D341Med (cell line): ENCODE measurements around the gene KRTAP10-12.
"Not testable (repeated sequence)": the region's sequence is repeated elsewhere in the genome, so short reads cannot be mapped to it uniquely, and the experiment has no call there.

Experiments used
- DNase-seq: peaks from one replicate; pipeline ENCODE4 v3.0.0; 2012; ENCODE audit warnings: low spot score

KRTAP10-12 gene

GRCh38 chr21:44670642-44671432, 26.1 kb upstream of the KRTAP10-12 start:
- no peak for DNase-seq

GRCh38 chr21:44671911-44672310, 25.1 kb upstream of the KRTAP10-12 start:
- no peak for DNase-seq

DNA sequence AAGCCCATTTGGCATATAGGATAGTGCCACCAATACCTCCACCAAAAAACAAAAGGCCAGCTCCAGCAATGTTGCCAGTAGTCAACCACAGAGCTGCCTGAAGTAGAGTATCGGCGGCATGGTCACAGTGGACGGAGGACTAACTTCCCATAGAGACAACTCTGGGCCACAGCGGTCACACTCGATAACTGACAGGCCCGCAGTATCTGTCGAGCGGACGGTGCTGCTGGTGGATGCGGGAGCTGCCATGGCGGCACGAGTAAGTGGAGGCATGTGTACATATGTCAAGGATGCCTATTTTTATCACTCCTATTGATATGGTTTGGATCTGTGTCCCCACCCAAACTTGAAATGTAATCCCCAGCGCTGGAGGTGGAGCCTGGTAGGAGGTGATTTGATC, 19.1 kb upstream of the KRTAP10-12 start:
- DNase-seq: no peak

- no peak for DNase-seq
Observed at GRCh38 chr21:44681152-44681551, 15.8 kb upstream of the KRTAP10-12 start.

DNA sequence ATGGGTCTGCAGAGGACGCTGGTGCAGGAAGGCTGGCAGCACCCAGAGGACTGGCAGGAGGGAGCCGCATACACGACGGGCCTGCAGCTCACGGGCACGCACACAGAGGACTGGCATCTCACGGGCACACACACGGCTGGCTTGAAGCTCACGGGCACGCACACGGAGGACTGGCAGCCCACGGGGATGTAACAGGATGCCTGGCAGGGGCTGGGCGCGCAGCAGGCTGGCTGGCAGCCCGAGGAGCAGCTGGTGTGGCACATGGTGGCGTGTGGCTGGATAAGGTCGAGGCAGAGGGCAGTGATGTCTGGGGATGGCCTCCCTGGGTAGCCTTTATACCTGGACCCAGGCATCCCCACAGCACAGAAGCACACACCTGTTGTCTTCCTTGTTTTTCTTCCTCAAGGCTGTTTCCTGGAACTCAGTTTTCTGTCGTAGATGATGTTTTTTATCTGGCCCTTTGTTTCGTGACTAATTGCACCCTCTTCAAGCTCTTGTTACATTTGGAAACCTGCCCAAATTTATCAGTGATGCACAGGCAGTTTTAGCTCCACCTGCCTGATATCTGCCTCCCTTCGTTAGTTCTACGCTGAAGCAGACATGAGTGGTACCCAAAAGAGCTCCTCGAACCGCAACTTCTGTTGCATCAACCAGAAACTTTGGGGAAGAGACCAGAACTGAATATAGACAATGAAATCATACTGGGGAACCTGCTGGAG, 15.0 kb upstream of the KRTAP10-12 start, which contains the start of gene KRTAP12-1:
TSS of gene KRTAP12-1 (minus strand) at position 303 of the 719 bp plus-strand sequence. CDS start at position 263, 40 bp downstream.
- no peak for DNase-seq

DNA sequence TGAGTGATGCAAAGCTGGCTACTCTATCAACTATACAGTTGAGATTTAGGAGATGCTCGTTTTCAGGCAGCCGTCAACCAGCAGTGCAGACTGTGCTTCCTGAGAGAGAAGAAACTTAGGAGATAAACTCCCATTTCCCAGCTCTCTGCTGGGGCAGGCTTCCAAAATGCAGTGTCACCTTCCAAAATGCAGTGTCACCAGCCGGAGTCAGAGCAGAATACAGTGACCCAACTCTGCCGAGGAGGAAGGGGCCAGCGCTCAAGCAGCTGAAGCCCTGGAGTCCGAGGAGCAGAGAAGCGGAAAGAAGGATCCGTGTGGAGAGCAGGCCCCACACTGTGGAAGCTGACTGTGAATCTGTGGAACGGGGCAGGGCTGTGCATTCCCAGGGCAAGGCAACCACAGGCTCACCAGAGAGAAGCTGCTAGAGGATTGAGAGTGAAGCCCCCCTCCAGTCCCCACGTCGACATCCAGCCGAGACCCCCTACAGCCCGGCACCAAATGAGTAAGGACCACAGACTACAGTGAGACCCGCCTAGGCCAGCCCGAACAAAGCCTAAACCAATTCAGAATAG, 14.3 kb upstream of the KRTAP10-12 start:
- DNase-seq: peak; percentile 15

DNA sequence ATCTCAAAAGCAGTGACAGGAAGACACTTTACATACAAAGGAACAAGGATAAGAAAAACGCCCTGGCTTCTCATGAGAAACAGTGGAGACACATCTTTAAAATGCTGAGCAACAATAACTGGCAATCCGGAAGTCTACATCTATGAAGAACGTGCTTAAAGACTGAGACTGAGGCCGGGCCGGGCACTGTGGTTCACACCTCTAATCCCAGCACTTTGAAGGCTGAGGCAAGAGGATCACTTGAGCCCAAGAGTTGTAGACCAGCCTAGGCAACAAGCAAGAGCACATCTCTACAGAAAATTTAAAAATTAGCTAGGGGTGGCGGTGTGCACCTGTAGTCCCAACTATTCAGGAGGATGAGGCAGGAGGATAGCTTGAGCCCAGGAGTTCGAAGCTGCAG, 12.9 kb upstream of the KRTAP10-12 start:
- no peak for DNase-seq

- DNase-seq: no peak
Observed at GRCh38 chr21:44684483-44684882, 12.5 kb upstream of the KRTAP10-12 start.

GRCh38 chr21:44685050-44685449, 11.9 kb upstream of the KRTAP10-12 start:
- not testable (repeated sequence) for DNase-seq

DNA sequence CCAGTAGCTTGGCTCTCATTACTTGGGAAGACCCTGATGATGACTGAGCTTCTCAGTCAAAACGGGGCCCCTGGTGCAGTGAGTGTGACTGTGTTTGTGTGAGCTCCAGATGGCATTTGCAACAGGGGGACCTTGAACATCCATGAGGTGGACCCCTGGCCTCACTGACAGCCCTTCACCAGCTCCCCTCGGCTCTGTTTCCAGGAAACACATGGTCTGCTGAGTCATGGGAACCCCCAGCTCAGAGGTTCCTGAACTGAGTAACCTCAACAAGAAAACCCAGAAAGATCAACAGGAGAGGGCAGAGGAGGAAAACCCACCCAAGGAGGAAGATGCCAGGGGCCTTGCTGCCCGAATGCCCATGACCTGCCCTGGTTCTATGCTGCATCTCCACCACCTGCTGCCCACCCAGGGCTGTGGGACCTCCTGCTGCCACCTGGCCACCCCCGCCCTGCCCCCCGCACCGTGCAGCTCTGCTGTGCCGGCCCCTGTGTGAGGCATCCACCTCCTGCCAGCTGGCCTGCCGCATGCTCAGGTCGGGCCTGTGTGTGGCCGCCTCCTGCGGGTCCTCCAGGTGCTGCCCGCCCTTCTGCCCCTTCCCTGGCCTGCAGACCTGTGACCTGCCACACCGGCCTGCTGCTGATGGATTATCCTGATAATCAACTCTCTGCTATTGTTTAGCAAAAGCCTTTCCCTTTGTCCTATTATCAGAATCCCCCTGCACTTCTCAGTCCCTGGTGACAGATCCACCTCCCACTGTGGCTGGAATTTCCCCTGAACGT, 10.8 kb upstream of the KRTAP10-12 start:
- DNase-seq: no peak

- no peak for DNase-seq
Observed at GRCh38 chr21:44686843-44687561, 10.0 kb upstream of the KRTAP10-12 start.

- no peak for DNase-seq
Observed at GRCh38 chr21:44687671-44688070, 9.3 kb upstream of the KRTAP10-12 start.

GRCh38 chr21:44689740-44690139, 7.2 kb upstream of the KRTAP10-12 start:
- DNase-seq: not testable (repeated sequence)

DNA sequence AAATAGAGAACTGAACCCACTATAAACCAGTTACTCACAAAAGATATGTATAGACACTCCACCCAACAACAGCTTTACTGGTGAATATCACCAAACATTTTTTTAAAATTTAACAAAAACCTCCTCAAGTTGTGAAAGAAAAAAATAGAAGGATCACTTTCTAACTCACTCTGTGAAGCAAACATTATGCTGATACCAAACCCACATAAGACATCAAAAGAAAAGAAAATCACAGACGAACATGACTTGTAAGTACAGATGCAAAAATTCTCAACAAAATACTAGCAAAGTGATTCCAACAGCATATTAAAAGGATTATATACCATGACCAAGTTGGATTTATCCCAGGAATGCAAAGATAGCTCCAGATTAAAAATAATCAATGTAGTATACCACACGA, 5.3 kb upstream of the KRTAP10-12 start:
- no peak for DNase-seq

DNA sequence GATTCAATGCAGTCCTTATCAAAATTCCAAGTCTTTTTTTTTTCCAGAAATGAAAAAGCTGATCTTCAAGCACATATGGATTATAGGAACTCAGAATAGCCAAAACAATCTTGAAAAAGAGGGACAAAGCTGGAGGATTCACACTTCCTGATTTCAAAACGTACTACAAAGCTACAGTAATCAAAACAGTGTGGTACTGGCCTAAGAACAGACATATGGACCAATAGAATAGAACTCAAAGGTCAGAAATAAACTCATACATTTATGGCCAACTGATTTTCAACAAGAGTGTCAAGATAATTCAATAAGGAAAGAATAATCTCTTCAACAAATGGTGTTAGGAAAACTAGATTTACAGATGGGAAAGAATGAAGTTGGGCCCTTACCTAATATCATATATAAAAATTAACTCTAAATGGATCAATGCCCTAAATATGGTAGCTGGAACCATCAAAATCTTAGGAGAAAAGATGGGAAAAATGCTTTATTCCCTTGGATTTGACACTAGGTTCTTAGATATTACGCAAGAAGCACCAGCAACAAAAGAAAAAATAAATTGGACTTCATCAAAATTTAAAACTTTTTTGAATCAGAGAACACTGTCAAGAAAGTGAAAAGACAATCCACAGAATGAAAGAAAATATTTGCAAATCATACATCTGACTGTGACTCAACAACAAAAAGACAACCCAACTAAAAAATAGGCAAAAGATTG, 4.0 kb upstream of the KRTAP10-12 start:
- no peak for DNase-seq

GRCh38 chr21:44694776-44695175, 2.2 kb upstream of the KRTAP10-12 start:
- no peak for DNase-seq

GRCh38 chr21:44695184-44695583, 1.8 kb upstream of the KRTAP10-12 start:
- peak; percentile 16 for DNase-seq

- peak; percentile 14 for DNase-seq
Observed at GRCh38 chr21:44695641-44696040, 1.3 kb upstream of the KRTAP10-12 start.

DNA sequence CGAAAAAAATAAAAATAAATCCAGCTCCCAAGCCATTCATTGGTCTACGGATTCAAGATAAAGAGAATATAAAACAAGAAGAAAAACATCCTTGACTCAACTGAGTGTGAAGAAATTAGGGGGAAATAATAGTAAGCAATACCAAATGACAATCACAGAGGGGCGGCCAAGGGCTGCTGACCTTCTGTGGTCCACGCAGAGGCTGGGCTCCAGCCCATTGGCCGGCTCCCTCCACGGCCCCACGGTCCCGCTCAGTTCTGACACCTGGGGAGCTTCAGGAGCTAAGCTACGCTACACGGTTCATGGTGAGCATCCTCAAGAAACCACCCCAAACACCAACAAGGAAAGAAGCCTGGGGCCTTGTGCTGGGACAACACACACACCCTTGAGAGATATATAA, 400 bp upstream of the KRTAP10-12 start:
- DNase-seq: peak; percentile 24

DNA sequence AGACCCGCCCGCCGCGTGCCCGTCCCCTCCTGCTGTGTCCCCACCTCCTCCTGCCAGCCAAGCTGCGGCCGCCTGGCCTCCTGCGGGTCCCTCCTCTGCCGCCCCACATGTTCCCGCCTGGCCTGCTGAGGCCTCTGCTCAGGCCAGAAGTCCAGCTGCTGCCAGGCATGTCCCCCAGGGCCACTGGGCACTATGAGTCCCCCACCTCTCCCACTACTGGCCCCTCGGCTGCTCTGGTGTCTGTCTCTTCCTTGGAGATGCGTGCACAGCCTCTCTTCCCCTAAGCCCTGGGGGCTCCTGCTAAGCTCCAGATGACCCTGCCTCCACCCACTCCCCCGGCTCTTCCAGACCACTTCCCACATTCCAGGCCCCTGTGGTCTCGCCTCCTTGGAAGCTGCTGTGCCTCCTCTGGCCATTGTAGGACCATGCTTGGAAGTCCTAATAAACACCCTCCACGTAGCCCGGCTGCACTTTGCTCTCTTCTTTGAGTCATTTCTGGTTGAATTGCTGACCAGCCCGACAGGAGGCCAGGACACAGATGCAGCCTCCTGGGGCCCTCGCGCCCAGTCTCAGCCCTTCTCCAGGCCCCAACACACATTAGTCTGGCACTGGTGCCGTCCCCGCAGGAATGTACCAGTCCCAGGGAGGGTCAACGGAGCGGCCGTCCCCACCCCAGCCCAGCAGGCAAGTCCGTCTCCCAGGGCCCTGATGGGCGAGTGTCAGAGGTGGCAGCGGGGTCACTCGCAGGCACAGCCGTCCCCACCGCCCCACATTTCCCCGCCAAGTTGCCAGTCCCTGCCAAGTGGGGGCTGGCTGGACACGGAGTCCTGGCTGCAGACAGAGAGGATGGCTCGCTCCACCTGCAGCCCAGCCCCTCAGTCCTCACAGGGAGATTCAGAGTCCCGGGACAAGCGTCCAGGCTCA, 1.1 kb downstream of the KRTAP10-12 start:
- DNase-seq: peak; percentile 34
